Astrocyte (in vitro differentiated cells and primary cell): ENCODE measurements around the gene NUP50. TPM values are rescaled to one million over a fixed set of nuclear protein-coding genes. Genes with fewer than 3 reads are reported as not detected.

Experiments used
- DNase-seq: peaks from one replicate; pipeline ENCODE4 v3.0.0-alpha.2; 2010; ENCODE audit warnings: low read depth
- FAIRE-seq: peaks from 2 replicates; lab custom pipeline; 2011; peaks lifted over from hg19 to GRCh38; lab: Jason Lieb, UNC
- H2AFZ ChIP-seq: 2 replicates; pipeline ENCODE4 v1.6.0; 2012; ENCODE audit warnings: low read depth, low read length, inconsistent platforms
- H3K27ac ChIP-seq: 2 replicates; pipeline ENCODE4 v1.5.1; 2011; ENCODE audit warnings: low read depth, low read length, inconsistent platforms
- H3K27me3 ChIP-seq: 2 replicates; pipeline ENCODE4 v1.6.0; 2011; ENCODE audit warnings: low read length, inconsistent platforms; ENCODE audit not compliant: insufficient read depth
- H3K36me3 ChIP-seq: 2 replicates; pipeline ENCODE4 v1.5.1; 2011; ENCODE audit warnings: low read length, inconsistent platforms; ENCODE audit not compliant: insufficient read depth
- H3K4me1 ChIP-seq: 2 replicates; pipeline ENCODE4 v1.5.1; 2011; ENCODE audit warnings: low read length, inconsistent platforms; ENCODE audit not compliant: insufficient read depth
- H3K4me2 ChIP-seq: 2 replicates; pipeline ENCODE4 v1.6.0; 2012; ENCODE audit warnings: low read length, inconsistent platforms
- H3K4me3 ChIP-seq: 2 replicates; pipeline ENCODE4 v1.5.1; 2011; ENCODE audit warnings: low read depth, mild to moderate bottlenecking, low read length, inconsistent platforms; ENCODE audit not compliant: insufficient read depth
- H3K79me2 ChIP-seq: 2 replicates; pipeline ENCODE4 v1.6.0; 2012; ENCODE audit warnings: mild to moderate bottlenecking, low read length, inconsistent platforms; ENCODE audit not compliant: insufficient read depth
- H3K9ac ChIP-seq: 2 replicates; pipeline ENCODE4 v1.6.0; 2012; ENCODE audit warnings: mild to moderate bottlenecking, low read length, inconsistent platforms
- H3K9me3 ChIP-seq: 2 replicates; pipeline ENCODE4 v1.5.1; 2012; ENCODE audit warnings: low read depth, mild to moderate bottlenecking, low read length, inconsistent platforms; ENCODE audit not compliant: insufficient read depth
- H4K20me1 ChIP-seq: 2 replicates; pipeline ENCODE4 v1.6.0; 2012; ENCODE audit warnings: low read length, inconsistent platforms; ENCODE audit not compliant: insufficient read depth
- H3K27ac Mint-ChIP-seq: one replicate; pipeline ENCODE4 v1.8.0; 2021; ENCODE audit warnings: mild to moderate bottlenecking, mixed read lengths; ENCODE audit not compliant: unreplicated experiment
- H3K27me3 Mint-ChIP-seq: one replicate; pipeline ENCODE4 v1.8.0; 2021; ENCODE audit warnings: low read depth, mixed read lengths; ENCODE audit not compliant: unreplicated experiment
- H3K36me3 Mint-ChIP-seq: one replicate; pipeline ENCODE4 v1.8.0; 2021; ENCODE audit warnings: low read depth, mixed read lengths; ENCODE audit not compliant: unreplicated experiment
- H3K4me1 Mint-ChIP-seq: one replicate; pipeline ENCODE4 v1.8.0; 2021; ENCODE audit warnings: low read depth, mixed read lengths; ENCODE audit not compliant: unreplicated experiment
- H3K4me3 Mint-ChIP-seq: one replicate; pipeline ENCODE4 v1.8.0; 2021; ENCODE audit warnings: mild to moderate bottlenecking, moderate library complexity, mixed read lengths; ENCODE audit not compliant: unreplicated experiment
- H3K9me3 Mint-ChIP-seq: one replicate; pipeline ENCODE4 v1.8.0; 2021; ENCODE audit warnings: mild to moderate bottlenecking, mixed read lengths; ENCODE audit not compliant: unreplicated experiment
- CTCF ChIP-seq: IDR thresholded peaks from 2 replicates; pipeline ENCODE4 v1.5.1; 2011; ENCODE audit warnings: low read depth, mild to moderate bottlenecking, inconsistent platforms, low read length, moderate library complexity; ENCODE audit not compliant: insufficient read depth
- EZH2 ChIP-seq: IDR thresholded peaks from 2 replicates; pipeline ENCODE4 v1.6.1; 2012; ENCODE audit warnings: mild to moderate bottlenecking, low read length, inconsistent platforms; ENCODE audit not compliant: insufficient read depth
- total RNA-seq: library from RNA; stranded (reverse); gene quantifications from 2 replicates; pipeline ENCODE4 v1.2.1, GENCODE V29; 2021

Gene NUP50
- total RNA-seq, 1 donor from 2014 or later = 56.4 TPM

GRCh38 chr22:45127866-45128265 is 35.9 kb upstream of the NUP50 start:
- no peak overlapping the region for H3K27ac ChIP-seq

GRCh38 chr22:45129703-45130524 is 33.8 kb upstream of the NUP50 start:
- peaks cover 17% of the 10 kb centered on the region for H3K4me1 Mint-ChIP-seq
- H3K27me3 ChIP-seq = no peaks in the 10 kb centered on the region
- peaks cover 7% of the 10 kb centered on the region for H3K9me3 ChIP-seq
- DNase-seq (no peak), FAIRE-seq (no peak)
- no peak overlapping the region for H3K27ac ChIP-seq
- H2AFZ ChIP-seq = no peak overlapping the region
- peaks cover 22% of the 10 kb centered on the region for H3K4me1 ChIP-seq
- peaks cover 24% of the 10 kb centered on the region for H3K36me3 Mint-ChIP-seq
- H3K36me3 ChIP-seq = peaks cover 16% of the 10 kb centered on the region
- H3K27ac Mint-ChIP-seq = no peak overlapping the region
- H3K4me3 Mint-ChIP-seq = no peak overlapping the region
- H3K79me2 ChIP-seq = no peaks in the 10 kb centered on the region
- H3K9ac ChIP-seq = no peak overlapping the region
- no peak overlapping the region for H3K4me3 ChIP-seq
- H3K4me2 ChIP-seq = no peak overlapping the region
- peaks cover 9% of the 10 kb centered on the region for H3K9me3 Mint-ChIP-seq
- H3K27me3 Mint-ChIP-seq = no peaks in the 10 kb centered on the region
- no peak for TF ChIP-seq EZH2
- no peaks in the 10 kb centered on the region for H4K20me1 ChIP-seq

More at GRCh38 chr22:45127866-45128265, 35.9 kb upstream of the NUP50 start:
- H4K20me1 ChIP-seq = no peaks in the 10 kb centered on the region
- peaks cover 2% of the 10 kb centered on the region for H3K27me3 ChIP-seq
- H3K9me3 ChIP-seq = no peaks in the 10 kb centered on the region
- no peak overlapping the region for H3K9ac ChIP-seq
- H3K79me2 ChIP-seq = no peaks in the 10 kb centered on the region
- peak overlapping the region; percentile 34 for H3K4me2 ChIP-seq
- H2AFZ ChIP-seq = no peak overlapping the region
- FAIRE-seq = peak; percentile 59
- no peak overlapping the region for H3K4me3 ChIP-seq
- H3K36me3 ChIP-seq = peaks cover 7% of the 10 kb centered on the region
- H3K27me3 Mint-ChIP-seq = no peaks in the 10 kb centered on the region
- peaks cover 27% of the 10 kb centered on the region for H3K4me1 ChIP-seq
- peak; percentile 55 for DNase-seq
- H3K27ac Mint-ChIP-seq = no peak overlapping the region
- H3K4me1 Mint-ChIP-seq = peaks cover 18% of the 10 kb centered on the region
- no peak overlapping the region for H3K4me3 Mint-ChIP-seq
- H3K36me3 Mint-ChIP-seq = peaks cover 11% of the 10 kb centered on the region
- TF ChIP-seq EZH2 = no peak
- TF ChIP-seq CTCF = no peak
- H3K9me3 Mint-ChIP-seq = no peaks in the 10 kb centered on the region

- TF ChIP-seq CTCF = no peak
- no peak for TF ChIP-seq EZH2
- no peak for DNase-seq
These were observed 32.8 kb upstream of the NUP50 start for GRCh38 chr22:45130891-45131290.

More at GRCh38 chr22:45130891-45131290, 32.8 kb upstream of the NUP50 start:
- Histone ChIP-seq H3K9ac (no peak overlapping the region), H3K36me3 (peaks cover 16% of the 10 kb centered on the region), H2AFZ (no peak overlapping the region), H4K20me1 (no peaks in the 10 kb centered on the region), H3K4me3 (no peak overlapping the region), H3K79me2 (no peaks in the 10 kb centered on the region), H3K27me3 (no peaks in the 10 kb centered on the region), H3K9me3 (peaks cover 7% of the 10 kb centered on the region), H3K4me1 (peaks cover 14% of the 10 kb centered on the region), H3K4me2 (no peak overlapping the region), H3K27ac (no peak overlapping the region)
- Mint-ChIP-seq H3K27ac (no peak overlapping the region), H3K36me3 (peaks cover 27% of the 10 kb centered on the region), H3K9me3 (peaks cover 9% of the 10 kb centered on the region), H3K4me3 (no peak overlapping the region), H3K27me3 (no peaks in the 10 kb centered on the region), H3K4me1 (peaks cover 10% of the 10 kb centered on the region)
- no peak for FAIRE-seq
